SK-N-SH treated with all-trans-retinoic acid at 6 μM for 48 hours (cell line): ENCODE results near the gene ST6GALNAC1.

Experiments
- ARNTL ChIP-seq: fragments of 450-650 bp; formaldehyde crosslinking; IDR thresholded peaks from 2 replicates; pipeline ENCODE4 v1.5.0; 2020; ENCODE audit warnings: low read depth, mild to moderate bottlenecking, moderate library complexity, borderline replicate concordance
- CSDC2 ChIP-seq: fragments of 250-450 bp; sonication (Bioruptor Pico); IDR thresholded peaks from 2 replicates; pipeline ENCODE4 v1.5.0; 2020; ENCODE audit warnings: mild to moderate bottlenecking, moderate library complexity
- POU6F1 ChIP-seq: fragments of 250-450 bp; sonication (Bioruptor Pico); IDR thresholded peaks from 2 replicates; pipeline ENCODE4 v1.8.0; 2021; ENCODE audit warnings: low read depth, mild to moderate bottlenecking, moderate library complexity, borderline replicate concordance
- TOX ChIP-seq: fragments of 250-450 bp; sonication (Bioruptor Pico); IDR thresholded peaks from 2 replicates; pipeline ENCODE4 v1.8.0; 2021; ENCODE audit warnings: mild to moderate bottlenecking, moderate library complexity, borderline replicate concordance
- ZFP30 ChIP-seq: fragments of 450-650 bp; formaldehyde crosslinking; IDR thresholded peaks from 2 replicates; pipeline ENCODE4 v1.5.0; 2022; ENCODE audit warnings: mild to moderate bottlenecking, moderate library complexity

GRCh38 chr17:76645481-76645880 lies 1.9 kb upstream of the ST6GALNAC1 start:
- TF ChIP-seq CSDC2 (CRISPR knock-in tag) = no peak
- no peak for TF ChIP-seq POU6F1 (CRISPR knock-in tag)
- TF ChIP-seq ZFP30 (CRISPR knock-in tag) = no peak
- TF ChIP-seq ARNTL (CRISPR knock-in tag) = no peak
- TF ChIP-seq TOX (CRISPR knock-in tag) = no peak
